HG03280 (cell line): ENCODE data around the gene ATF6.

Source experiments
- ATAC-seq: cut with Tn5 transposase; IDR thresholded peaks from one replicate; pipeline ENCODE4 v1.9.1; 2021; ENCODE audit warnings: mild to moderate bottlenecking, moderate library complexity; ENCODE audit not compliant: unreplicated experiment

Gene ATF6

GRCh38 chr1:161955606-161956005 is 189.5 kb downstream of the ATF6 start:
- ATAC-seq: no peak

- ATAC-seq: no peak
These were observed 190.0 kb downstream of the ATF6 start for GRCh38 chr1:161956097-161956496.

GRCh38 chr1:161956930-161957329 is 190.8 kb downstream of the ATF6 start:
- no peak for ATAC-seq

- ATAC-seq: no peak
These were observed 192.3 kb downstream of the ATF6 start for GRCh38 chr1:161958425-161958824.

GRCh38 chr1:161962091-161962887 is 196.2 kb downstream of the ATF6 start:
- ATAC-seq: no peak

GRCh38 chr1:161966067-161966466 is 199.9 kb downstream of the ATF6 start:
- ATAC-seq: no peak

- ATAC-seq: no peak
These were observed 203.9 kb downstream of the ATF6 start for GRCh38 chr1:161970036-161970435.

- ATAC-seq: no peak
These were observed 204.5 kb downstream of the ATF6 start for GRCh38 chr1:161970633-161971032.

GRCh38 chr1:161972828-161973227 is 206.7 kb downstream of the ATF6 start:
- no peak for ATAC-seq

GRCh38 chr1:161973924-161974845 is 208.1 kb downstream of the ATF6 start:
- no peak for ATAC-seq

GRCh38 chr1:161978011-161978790 is 212.1 kb downstream of the ATF6 start:
- ATAC-seq: no peak

- ATAC-seq: no peak
These were observed 215.0 kb downstream of the ATF6 start for GRCh38 chr1:161981126-161981525.

GRCh38 chr1:161981735-161982506 is 215.8 kb downstream of the ATF6 start:
- ATAC-seq: no peak

GRCh38 chr1:161982507-161982895 is 216.4 kb downstream of the ATF6 start:
- no peak for ATAC-seq

- no peak for ATAC-seq
These were observed 216.8 kb downstream of the ATF6 start for GRCh38 chr1:161982917-161983316.

- no peak for ATAC-seq
These were observed 217.6 kb downstream of the ATF6 start for GRCh38 chr1:161983725-161984124.

- ATAC-seq: no peak
These were observed 219.2 kb downstream of the ATF6 start for GRCh38 chr1:161985301-161985822.

- ATAC-seq: no peak
These were observed 220.2 kb downstream of the ATF6 start for GRCh38 chr1:161986328-161986727.

GRCh38 chr1:161987303-161987702 is 221.2 kb downstream of the ATF6 start:
- ATAC-seq: no peak

- no peak for ATAC-seq
These were observed 221.8 kb downstream of the ATF6 start for GRCh38 chr1:161987872-161988271.
